Keratinocyte (primary cell): Measurements from ENCODE around the gene CHRNA7. TPM values are rescaled to one million over a fixed set of nuclear protein-coding genes. Genes with fewer than 3 reads are reported as not detected.

Experiments
- DNase-seq: peaks from one replicate; pipeline ENCODE4 v3.0.0-alpha.2; 2011; ENCODE audit warnings: low read depth, missing footprints, low spot score
- FAIRE-seq: peaks from 2 replicates; lab custom pipeline; 2011; peaks lifted over from hg19 to GRCh38; lab: Jason Lieb, UNC
- H2AFZ ChIP-seq: 2 replicates; pipeline ENCODE4 v1.6.0; 2012; ENCODE audit warnings: low read length, control low read depth, inconsistent platforms; ENCODE audit not compliant: control insufficient read depth
- H3K27ac ChIP-seq: 2 replicates; pipeline ENCODE4 v1.5.1; 2011; ENCODE audit warnings: low read length; ENCODE audit not compliant: control insufficient read depth, insufficient read depth
- H3K27me3 ChIP-seq: 3 replicates; pipeline ENCODE4 v1.6.0; 2011; ENCODE audit warnings: low read length; ENCODE audit not compliant: control insufficient read depth, insufficient read depth; ENCODE audit errors: extremely low read depth
- H3K36me3 ChIP-seq, 2 experiments: 2 replicates in 1 of 2; 3 replicates in 1 of 2; pipeline ENCODE4 v1.5.1; 2011; ENCODE audit warnings: low read length in 2 of 2, mild to moderate bottlenecking in 1 of 2; ENCODE audit not compliant: control insufficient read depth in 2 of 2, insufficient read depth in 2 of 2; ENCODE audit errors: extremely low read depth in 1 of 2
- H3K4me1 ChIP-seq: 3 replicates; pipeline ENCODE4 v1.5.1; 2011; ENCODE audit warnings: low read length; ENCODE audit not compliant: control insufficient read depth, insufficient read depth; ENCODE audit errors: extremely low read depth
- H3K4me2 ChIP-seq: 3 replicates; pipeline ENCODE4 v1.6.0; 2011; ENCODE audit warnings: low read depth, low read length; ENCODE audit not compliant: control insufficient read depth, insufficient read depth; ENCODE audit errors: extremely low read depth
- H3K4me3 ChIP-seq, 3 experiments: fragments of 200-600 bp in 1 of 3; sonication (generic) in 1 of 3; 2 replicates in 2 of 3; 3 replicates in 1 of 3; pipeline ENCODE4 v1.5.1; 2011 to 2016; ENCODE audit warnings: low read length in 3 of 3, mild to moderate bottlenecking in 3 of 3, control low read depth in 2 of 3, inconsistent platforms in 1 of 3, low read depth in 1 of 3, mixed read lengths in 1 of 3, mixed run types in 1 of 3, moderate library complexity in 1 of 3; ENCODE audit not compliant: control insufficient read depth in 2 of 3, insufficient read depth in 2 of 3; ENCODE audit errors: extremely low read depth in 1 of 3
- H3K79me2 ChIP-seq: 2 replicates; pipeline ENCODE4 v1.6.0; 2012; ENCODE audit warnings: low read length; ENCODE audit not compliant: control insufficient read depth, insufficient read depth
- H3K9ac ChIP-seq: 3 replicates; pipeline ENCODE4 v1.6.0; 2011; ENCODE audit warnings: low read length; ENCODE audit not compliant: control insufficient read depth, insufficient read depth; ENCODE audit errors: extremely low read depth
- H3K9me1 ChIP-seq: 3 replicates; pipeline ENCODE4 v1.6.0; 2011; ENCODE audit warnings: low read length; ENCODE audit not compliant: control insufficient read depth, insufficient read depth; ENCODE audit errors: extremely low read depth
- H3K9me3 ChIP-seq: 2 replicates; pipeline ENCODE4 v1.5.1; 2012; ENCODE audit warnings: low read depth, low read length; ENCODE audit not compliant: control insufficient read depth
- H4K20me1 ChIP-seq: 3 replicates; pipeline ENCODE4 v1.6.0; 2011; ENCODE audit warnings: low read length; ENCODE audit not compliant: control insufficient read depth, insufficient read depth; ENCODE audit errors: extremely low read depth
- CTCF ChIP-seq, 3 experiments: IDR thresholded peaks in 1 of 3; conservative IDR thresholded peaks in 1 of 3; optimal IDR thresholded peaks in 1 of 3; 2 replicates in 2 of 3; 3 replicates in 1 of 3; pipeline versions ENCODE3 to v1.5.1; 2011; ENCODE audit warnings: low read length in 3 of 3, mild to moderate bottlenecking in 3 of 3, moderate library complexity in 2 of 3, control low read depth in 1 of 3, inconsistent platforms in 1 of 3; ENCODE audit not compliant: insufficient read depth in 2 of 3; ENCODE audit errors: extremely low read depth in 1 of 3
- EZH2 ChIP-seq: IDR thresholded peaks from one replicate; pipeline ENCODE4 v1.6.1; 2012; ENCODE audit warnings: inconsistent platforms, mild to moderate bottlenecking, low read length, moderate library complexity
- dilution Hi-C: fragments of 300-500 bp; cut with MboI; formaldehyde crosslinking; loops from one replicate; pipeline ENCODE4 v1.7.0; 2020; ENCODE audit warnings: low sequenced_read_pairs; ENCODE audit not compliant: extremely low pct_ligation_motif_present
- polyA plus RNA-seq, 5 experiments: library from polyadenylated mRNA; depleted of rRNA in 3 of 5; stranded (reverse) in 3 of 5; stranded (forward) in 1 of 5; unstranded in 1 of 5; fragments of >200 nt; gene quantifications; 1 replicate in 1 of 5; 2 replicates in 3 of 5; 3 replicates in 1 of 5; pipeline versions ENCODE4 v1.2.1 to v1.2.3, GENCODE V29; 2011 to 2012; ENCODE audit warnings: missing spikeins in 2 of 5, low read depth in 1 of 5, low replicate concordance in 1 of 5

Gene CHRNA7
- polyA plus RNA-seq, 1 donor (not counting 4 experiments of a cell fraction or from before 2014, with no cell fraction given), result 0.93 TPM

- Histone ChIP-seq H3K4me2 (no peak overlapping the region), H3K79me2 (no peaks in the 10 kb centered on the region), H3K9me3 (no peaks in the 10 kb centered on the region), H3K4me3 (no peak overlapping the region), H3K27ac (no peak overlapping the region), H3K4me1 (no peaks in the 10 kb centered on the region), H3K27me3 (no peaks in the 10 kb centered on the region), H2AFZ (no peak overlapping the region), H4K20me1 (no peaks in the 10 kb centered on the region), H3K36me3 (no peaks in the 10 kb centered on the region), H3K9me1 (no peaks in the 10 kb centered on the region), H3K9ac (no peak overlapping the region)
- no peak for TF ChIP-seq EZH2
- TF ChIP-seq CTCF (optimal IDR thresholded peaks at IDR 0.05 in 1 of 3, IDR thresholded peaks at IDR 0.05 in 1 of 3, conservative IDR thresholded peaks at IDR 0.05 in 1 of 3; ENCODE audit: extremely low read depth in 1 of 3, insufficient read depth in 2 of 3, low read length in 3 of 3), result no peak
- no peak for FAIRE-seq
- DNase-seq, result no peak
- dilution Hi-C loops, result no loop called here
Measured at GRCh38 chr15:32124726-32125125, 94.4 kb downstream of the CHRNA7 start.

GRCh38 chr15:32125595-32125994 lies 95.3 kb downstream of the CHRNA7 start:
- no peak for FAIRE-seq

More at GRCh38 chr15:32125595-32125994, 95.3 kb downstream of the CHRNA7 start:
- no peaks in the 10 kb centered on the region for H3K79me2 ChIP-seq
- H3K27me3 ChIP-seq, result no peaks in the 10 kb centered on the region
- no peak overlapping the region for H3K9ac ChIP-seq
- H2AFZ ChIP-seq, result no peak overlapping the region
- H3K4me1 ChIP-seq, result no peaks in the 10 kb centered on the region
- H3K4me3 ChIP-seq, result no peak overlapping the region
- no peak overlapping the region for H3K27ac ChIP-seq
- dilution Hi-C loops, result no loop called here
- no peak overlapping the region for H3K4me2 ChIP-seq
- DNase-seq, result no peak
- H3K9me1 ChIP-seq, result no peaks in the 10 kb centered on the region
- no peaks in the 10 kb centered on the region for H3K36me3 ChIP-seq
- H4K20me1 ChIP-seq, result no peaks in the 10 kb centered on the region
- TF ChIP-seq EZH2 (no peak), CTCF (optimal IDR thresholded peaks at IDR 0.05 in 1 of 3, IDR thresholded peaks at IDR 0.05 in 1 of 3, conservative IDR thresholded peaks at IDR 0.05 in 1 of 3; ENCODE audit: extremely low read depth in 1 of 3, insufficient read depth in 2 of 3, low read length in 3 of 3) (no peak)
- no peaks in the 10 kb centered on the region for H3K9me3 ChIP-seq
